ENCODE results near the gene C1orf21.
A peak's percentile ranks its signal among the peaks of the same experiment; 100 is the strongest.

Gene C1orf21

GRCh38 chr1:184559117-184559713 is 172.4 kb downstream of the C1orf21 start:
- DNase-seq: no peak

- DNase-seq: no peak
These were observed 176.0 kb downstream of the C1orf21 start for GRCh38 chr1:184562806-184563205.

- peak; percentile 36 for DNase-seq
These were observed 176.5 kb downstream of the C1orf21 start for GRCh38 chr1:184563308-184563707.

- DNase-seq: no peak
These were observed 180.2 kb downstream of the C1orf21 start for GRCh38 chr1:184567009-184567408.

- no peak for DNase-seq
These were observed 180.8 kb downstream of the C1orf21 start for GRCh38 chr1:184567637-184568036.

- DNase-seq: no peak
These were observed 181.3 kb downstream of the C1orf21 start for GRCh38 chr1:184568148-184568547.

GRCh38 chr1:184569106-184569505 is 182.3 kb downstream of the C1orf21 start:
- no peak for DNase-seq

- no peak for DNase-seq
These were observed 187.8 kb downstream of the C1orf21 start for GRCh38 chr1:184574588-184574987.

- no peak for DNase-seq
These were observed 190.0 kb downstream of the C1orf21 start for GRCh38 chr1:184576822-184577221.

GRCh38 chr1:184577319-184577718 is 190.5 kb downstream of the C1orf21 start:
- DNase-seq: no peak

- DNase-seq: no peak
These were observed 195.6 kb downstream of the C1orf21 start for GRCh38 chr1:184582411-184582810.

GRCh38 chr1:184583849-184584248 is 197.0 kb downstream of the C1orf21 start:
- no peak for DNase-seq

GRCh38 chr1:184588701-184589100 is 201.9 kb downstream of the C1orf21 start:
- DNase-seq: no peak

GRCh38 chr1:184590163-184590750 is 203.4 kb downstream of the C1orf21 start:
- DNase-seq: no peak

- no peak for DNase-seq
These were observed 206.8 kb downstream of the C1orf21 start for GRCh38 chr1:184593597-184593996.

GRCh38 chr1:184595596-184595995 is 208.8 kb downstream of the C1orf21 start:
- DNase-seq: no peak

- no peak for DNase-seq
These were observed 210.3 kb downstream of the C1orf21 start for GRCh38 chr1:184596950-184597645.

GRCh38 chr1:184597650-184598357 is 211.0 kb downstream of the C1orf21 start:
- DNase-seq: peak; percentile 49

GRCh38 chr1:184598403-184599193 is 211.8 kb downstream of the C1orf21 start:
- no peak for DNase-seq

GRCh38 chr1:184604152-184604900 is 217.5 kb downstream of the C1orf21 start:
- DNase-seq: no peak

- no peak for DNase-seq
These were observed 219.1 kb downstream of the C1orf21 start for GRCh38 chr1:184605941-184606340.

GRCh38 chr1:184606786-184607185 is 220.0 kb downstream of the C1orf21 start:
- no peak for DNase-seq

All from hematopoietic multipotent progenitor cell treated with erythropoietin and hydrocortisone succinate and interleukin-3 and kit ligand, for 8 days (in vitro differentiated cells).